Activated B cell treated with CpG ODN at 0.5 μM for 24 hours (primary cell): ENCODE measurements around the gene SLITRK2. TPM values are rescaled to one million over a fixed set of nuclear protein-coding genes. Genes with fewer than 3 reads are reported as not detected.

ENCODE experiments used
- ATAC-seq: fragments of 200-7000 bp; cut with Tn5 transposase; one replicate; pipeline ENCODE4 v1.10.0; 2021; ENCODE audit warnings: low read depth, mild to moderate bottlenecking, moderate library complexity
- CTCF ChIA-PET: fragments of 350-600 bp; sonication (Branson Sonifier 250); formaldehyde crosslinking; loops from one replicate; lab custom pipeline; 2021; ENCODE audit warnings: antibody characterized with exemption; lab: Charles Lee
- POLR2A ChIA-PET: fragments of 350-600 bp; sonication (Branson Sonifier 250); formaldehyde crosslinking; loops from one replicate; lab custom pipeline; 2021; ENCODE audit warnings: antibody characterized with exemption; lab: Charles Lee
- DNase-seq: peaks from one replicate; pipeline ENCODE4 v3.0.0; 2022
- H3K27ac Mint-ChIP-seq: one replicate; pipeline ENCODE4 v1.8.0; 2020; ENCODE audit warnings: mixed read lengths
- H3K27me3 Mint-ChIP-seq: one replicate; pipeline ENCODE4 v1.8.0; 2021; ENCODE audit warnings: mixed read lengths
- H3K36me3 Mint-ChIP-seq: one replicate; pipeline ENCODE4 v1.8.0; 2021; ENCODE audit warnings: low read depth, mixed read lengths
- H3K4me1 Mint-ChIP-seq: one replicate; pipeline ENCODE4 v1.8.0; 2021; ENCODE audit warnings: mixed read lengths
- H3K4me3 Mint-ChIP-seq: one replicate; pipeline ENCODE4 v1.8.0; 2020; ENCODE audit warnings: mild to moderate bottlenecking, mixed read lengths
- H3K9me3 Mint-ChIP-seq: one replicate; pipeline ENCODE4 v1.8.0; 2020; ENCODE audit warnings: mixed read lengths
- intact Hi-C: fragments of 100-400 bp; cut with micrococcal nuclease; formaldehyde crosslinking; loops from one replicate; pipeline ENCODE4 v1.15.1; 2024
- total RNA-seq: library from RNA; stranded (reverse); gene quantifications from 2 replicates; pipeline ENCODE4 v1.2.3, GENCODE V29; 2022
- TF ChIP-seq, protein P1 (sequence below): fragments of 200-600 bp; IDR thresholded peaks from one replicate; pipeline ENCODE4 v1.8.0; 2022; ENCODE audit warnings: antibody characterized with exemption, mild to moderate bottlenecking

The SLITRK2 gene, protein sequence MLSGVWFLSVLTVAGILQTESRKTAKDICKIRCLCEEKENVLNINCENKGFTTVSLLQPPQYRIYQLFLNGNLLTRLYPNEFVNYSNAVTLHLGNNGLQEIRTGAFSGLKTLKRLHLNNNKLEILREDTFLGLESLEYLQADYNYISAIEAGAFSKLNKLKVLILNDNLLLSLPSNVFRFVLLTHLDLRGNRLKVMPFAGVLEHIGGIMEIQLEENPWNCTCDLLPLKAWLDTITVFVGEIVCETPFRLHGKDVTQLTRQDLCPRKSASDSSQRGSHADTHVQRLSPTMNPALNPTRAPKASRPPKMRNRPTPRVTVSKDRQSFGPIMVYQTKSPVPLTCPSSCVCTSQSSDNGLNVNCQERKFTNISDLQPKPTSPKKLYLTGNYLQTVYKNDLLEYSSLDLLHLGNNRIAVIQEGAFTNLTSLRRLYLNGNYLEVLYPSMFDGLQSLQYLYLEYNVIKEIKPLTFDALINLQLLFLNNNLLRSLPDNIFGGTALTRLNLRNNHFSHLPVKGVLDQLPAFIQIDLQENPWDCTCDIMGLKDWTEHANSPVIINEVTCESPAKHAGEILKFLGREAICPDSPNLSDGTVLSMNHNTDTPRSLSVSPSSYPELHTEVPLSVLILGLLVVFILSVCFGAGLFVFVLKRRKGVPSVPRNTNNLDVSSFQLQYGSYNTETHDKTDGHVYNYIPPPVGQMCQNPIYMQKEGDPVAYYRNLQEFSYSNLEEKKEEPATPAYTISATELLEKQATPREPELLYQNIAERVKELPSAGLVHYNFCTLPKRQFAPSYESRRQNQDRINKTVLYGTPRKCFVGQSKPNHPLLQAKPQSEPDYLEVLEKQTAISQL
- not detected in 2 replicates for total RNA-seq

DNA sequence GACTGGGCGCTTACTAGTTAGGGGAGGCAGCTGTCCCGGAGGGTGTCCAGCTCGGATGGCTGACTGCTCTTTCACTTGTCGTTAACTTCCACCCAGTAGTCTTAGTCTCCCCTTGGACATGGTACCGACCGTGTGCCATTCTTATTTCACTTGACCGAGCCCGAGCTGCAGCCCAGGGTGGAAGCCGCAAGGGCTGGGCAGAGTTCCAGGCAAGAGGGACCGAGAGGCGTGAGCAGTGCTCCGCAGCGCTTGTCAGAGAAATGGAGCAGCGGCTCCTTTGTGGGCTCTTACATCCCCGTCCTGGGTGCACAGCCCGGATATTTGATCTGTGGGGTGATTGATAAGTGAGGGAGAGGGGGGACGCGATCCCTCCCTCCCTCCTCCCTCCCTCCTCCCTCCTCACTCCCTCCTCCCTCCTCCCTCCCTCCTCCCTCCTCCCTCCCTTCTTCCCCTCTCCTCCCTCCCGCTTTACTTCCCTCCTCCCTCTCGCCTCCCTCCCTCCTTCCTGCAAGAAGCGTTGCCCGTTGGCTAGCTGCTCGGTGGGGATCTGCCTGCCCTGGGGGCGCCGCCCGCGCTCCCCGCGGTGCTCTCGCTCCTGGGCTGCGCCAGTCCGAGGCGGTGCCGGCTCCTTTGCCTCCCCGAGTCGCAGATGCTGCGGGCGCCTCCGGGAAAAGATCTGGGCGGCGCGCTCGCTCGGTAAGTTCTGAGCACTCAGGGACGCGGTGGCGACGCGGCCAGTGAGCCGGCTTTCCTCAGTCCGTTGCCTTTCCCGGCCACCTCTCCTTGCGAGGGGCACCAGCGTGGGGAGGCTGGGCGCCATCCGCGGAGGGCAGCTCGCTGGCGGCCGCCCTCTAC lies at the start of gene SLITRK2:
Gene SLITRK2 (plus strand): TSS at position 499 of the 855 bp plus-strand sequence. CDS start 4,597 bp downstream, outside the sequence.
- H3K4me3 Mint-ChIP-seq = no peak within 1 kb of the TSS
- no peaks in the 10 kb centered on the region for H3K4me1 Mint-ChIP-seq
- DNase-seq (no peak), ATAC-seq (no peak)
- ChIA-PET CTCF (no interaction called here), POLR2A (no interaction called here)
- TF ChIP-seq, protein P1, sequence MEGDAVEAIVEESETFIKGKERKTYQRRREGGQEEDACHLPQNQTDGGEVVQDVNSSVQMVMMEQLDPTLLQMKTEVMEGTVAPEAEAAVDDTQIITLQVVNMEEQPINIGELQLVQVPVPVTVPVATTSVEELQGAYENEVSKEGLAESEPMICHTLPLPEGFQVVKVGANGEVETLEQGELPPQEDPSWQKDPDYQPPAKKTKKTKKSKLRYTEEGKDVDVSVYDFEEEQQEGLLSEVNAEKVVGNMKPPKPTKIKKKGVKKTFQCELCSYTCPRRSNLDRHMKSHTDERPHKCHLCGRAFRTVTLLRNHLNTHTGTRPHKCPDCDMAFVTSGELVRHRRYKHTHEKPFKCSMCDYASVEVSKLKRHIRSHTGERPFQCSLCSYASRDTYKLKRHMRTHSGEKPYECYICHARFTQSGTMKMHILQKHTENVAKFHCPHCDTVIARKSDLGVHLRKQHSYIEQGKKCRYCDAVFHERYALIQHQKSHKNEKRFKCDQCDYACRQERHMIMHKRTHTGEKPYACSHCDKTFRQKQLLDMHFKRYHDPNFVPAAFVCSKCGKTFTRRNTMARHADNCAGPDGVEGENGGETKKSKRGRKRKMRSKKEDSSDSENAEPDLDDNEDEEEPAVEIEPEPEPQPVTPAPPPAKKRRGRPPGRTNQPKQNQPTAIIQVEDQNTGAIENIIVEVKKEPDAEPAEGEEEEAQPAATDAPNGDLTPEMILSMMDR = no peak
- H3K27me3 Mint-ChIP-seq = peaks cover 20% of the 10 kb centered on the region
- H3K27ac Mint-ChIP-seq = no peak within 1 kb of the TSS
- H3K9me3 Mint-ChIP-seq = no peaks in the 10 kb centered on the region
- no peaks in the 10 kb centered on the region for H3K36me3 Mint-ChIP-seq
- intact Hi-C loops = no loop called here

DNA sequence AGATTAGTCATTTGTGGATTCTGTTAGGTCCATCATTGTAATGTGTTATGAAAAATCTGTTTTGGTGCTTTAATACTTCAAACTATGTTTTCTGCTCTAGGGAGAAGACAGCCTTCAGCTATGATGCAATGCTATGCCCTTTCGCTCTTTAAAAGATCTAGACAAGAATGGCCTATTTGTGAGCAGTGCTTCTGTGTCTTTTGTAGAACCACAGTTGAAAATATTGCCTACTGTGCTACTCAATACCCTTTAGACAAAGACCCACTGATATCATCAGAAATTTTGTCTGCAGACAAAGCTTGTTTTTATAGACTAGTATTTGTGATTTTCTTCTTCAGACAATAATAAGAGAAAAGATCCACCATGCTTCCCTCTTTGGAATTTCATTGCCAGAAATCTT lies 44.6 kb upstream of the SLITRK2 start:
- POLR2A ChIA-PET = no interaction called here
- Mint-ChIP-seq H3K27ac (no peak overlapping the region), H3K27me3 (no peaks in the 10 kb centered on the region), H3K36me3 (no peaks in the 10 kb centered on the region), H3K4me1 (no peaks in the 10 kb centered on the region), H3K4me3 (no peak overlapping the region), H3K9me3 (peaks cover 5% of the 10 kb centered on the region)
- TF ChIP-seq, protein P1 = no peak
- intact Hi-C loops = no loop called here
- ATAC-seq = no peak
- CTCF ChIA-PET = no interaction called here
- no peak for DNase-seq

DNA sequence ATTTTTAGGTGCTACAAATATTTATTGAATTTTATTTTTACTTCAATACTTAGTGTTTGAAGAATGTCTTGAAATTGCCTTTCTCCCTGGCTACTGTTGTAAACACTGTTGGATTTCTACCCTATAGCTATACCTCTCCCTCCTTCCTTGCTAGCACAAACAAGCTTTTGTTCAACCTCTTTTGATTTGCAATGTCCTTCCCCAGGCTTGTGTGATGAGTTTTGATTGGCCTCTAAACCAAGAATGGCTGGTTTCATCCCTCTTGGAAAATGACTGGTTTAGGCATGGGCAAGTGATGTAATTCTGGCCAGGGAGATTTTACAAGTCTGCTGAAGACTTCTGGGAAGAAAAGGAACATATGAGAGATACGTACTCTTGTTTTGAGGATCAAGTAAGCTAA lies 25.3 kb upstream of the SLITRK2 start:
- no peak overlapping the region for H3K4me3 Mint-ChIP-seq
- no peaks in the 10 kb centered on the region for H3K36me3 Mint-ChIP-seq
- no peaks in the 10 kb centered on the region for H3K4me1 Mint-ChIP-seq

DNA sequence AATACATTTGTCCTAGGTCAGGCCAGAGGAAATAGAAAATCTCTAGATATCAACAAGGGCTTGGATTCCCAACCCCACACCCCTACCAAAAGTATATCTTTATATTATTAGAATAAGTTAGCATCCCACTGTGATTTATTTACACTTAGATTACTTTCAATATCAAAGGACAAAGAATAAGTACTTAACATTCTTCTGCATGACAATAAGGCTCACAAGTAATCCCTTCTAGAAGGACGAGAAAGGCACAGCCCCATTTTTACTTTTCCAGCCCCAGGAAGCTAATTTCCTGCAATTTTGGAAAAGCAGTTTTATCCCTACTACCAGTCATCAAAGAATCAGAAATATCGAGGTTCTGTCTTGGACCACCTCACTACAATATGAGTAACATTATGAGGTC lies 14.1 kb upstream of the SLITRK2 start:
- Mint-ChIP-seq H3K9me3 (no peaks in the 10 kb centered on the region), H3K27me3 (no peaks in the 10 kb centered on the region), H3K27ac (no peak overlapping the region), H3K36me3 (no peaks in the 10 kb centered on the region), H3K4me1 (no peaks in the 10 kb centered on the region), H3K4me3 (no peak overlapping the region)
- ChIA-PET POLR2A (no interaction called here), CTCF (no interaction called here)
- TF ChIP-seq, protein P1 = no peak
- intact Hi-C loops = no loop called here
- no peak for ATAC-seq
- no peak for DNase-seq

More for the DNA sequence above, 25.3 kb upstream of the SLITRK2 start:
- H3K27me3 Mint-ChIP-seq = no peaks in the 10 kb centered on the region
- no peak for DNase-seq
- intact Hi-C loops = no loop called here
- CTCF ChIA-PET = no interaction called here
- ATAC-seq = no peak
- POLR2A ChIA-PET = no interaction called here
- no peak overlapping the region for H3K27ac Mint-ChIP-seq
- TF ChIP-seq, protein P1 = no peak
- peaks cover 6% of the 10 kb centered on the region for H3K9me3 Mint-ChIP-seq
